ENCODE results near the gene HECW1. TPM values are rescaled to one million over a fixed set of nuclear protein-coding genes. Genes with fewer than 3 reads are reported as not detected.

The HECW1 gene
- total and polyA plus RNA-seq, 10 of the 15 experiments (the other 5 are each of a cell fraction or from before 2014, with no cell fraction given): under 0.01 to 0.31 (median 0.04) TPM; not detected in 3

DNA sequence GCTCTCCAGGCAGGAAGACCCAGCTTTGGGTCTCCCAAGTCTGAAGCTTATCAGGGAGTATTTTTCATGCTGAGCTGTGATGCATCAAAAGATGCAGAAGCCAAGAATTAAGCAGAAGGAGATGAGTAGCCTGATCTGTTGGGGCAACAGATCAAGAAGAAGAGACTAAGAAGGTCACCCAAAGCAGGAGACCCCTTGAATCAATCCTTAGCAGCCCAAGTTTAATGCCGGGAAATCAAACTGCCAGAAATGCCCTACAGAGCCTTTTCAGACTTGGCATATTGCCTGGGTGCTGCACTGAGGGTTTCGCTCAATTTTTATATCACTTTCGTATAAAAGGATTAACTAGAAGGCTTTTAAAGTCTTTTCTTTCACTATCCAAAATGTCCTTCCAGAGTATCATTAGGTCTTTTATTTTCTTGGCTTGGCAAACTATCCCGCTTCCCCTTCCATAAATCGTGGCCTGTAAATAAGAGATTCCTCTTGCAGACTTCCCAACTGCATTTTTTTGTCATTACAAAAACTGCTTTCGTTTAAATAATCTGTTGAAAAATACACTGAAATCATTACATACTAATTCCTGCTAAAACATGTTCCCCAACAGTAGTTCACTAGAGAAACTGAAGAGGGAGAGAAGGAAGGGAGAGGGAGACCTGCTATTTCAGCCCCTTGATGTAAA is 421.5 kb downstream of the HECW1 start (continued):
- TF ChIP-seq CBX3 (IDR thresholded peaks at IDR 0.05; ENCODE audit: borderline replicate concordance, low read depth) (no peak), BCL11A (IDR thresholded peaks at IDR 0.05; ENCODE audit: low read depth, low read length) (no peak)

DNA sequence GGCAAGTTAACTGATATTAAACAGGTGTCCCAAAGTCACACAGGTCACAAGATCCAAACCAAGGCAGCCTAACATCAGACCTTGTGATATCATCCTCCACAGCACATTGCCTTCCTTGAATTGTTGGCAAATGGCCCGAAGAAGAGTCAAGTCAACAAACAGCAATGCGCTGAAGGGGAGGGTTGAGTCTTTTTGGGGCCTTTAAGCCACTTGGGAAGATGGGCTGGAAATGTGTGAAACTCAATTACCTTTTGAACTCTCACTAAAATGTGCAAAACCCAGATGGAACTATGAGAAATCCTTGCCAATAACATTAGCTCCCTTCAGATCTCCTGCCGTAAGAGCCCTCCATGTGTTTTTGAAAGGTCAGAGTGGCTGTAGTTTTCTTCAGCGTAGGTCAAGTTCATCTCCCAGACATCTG is 422.6 kb downstream of the HECW1 start:
- TF ChIP-seq, protein P1, sequence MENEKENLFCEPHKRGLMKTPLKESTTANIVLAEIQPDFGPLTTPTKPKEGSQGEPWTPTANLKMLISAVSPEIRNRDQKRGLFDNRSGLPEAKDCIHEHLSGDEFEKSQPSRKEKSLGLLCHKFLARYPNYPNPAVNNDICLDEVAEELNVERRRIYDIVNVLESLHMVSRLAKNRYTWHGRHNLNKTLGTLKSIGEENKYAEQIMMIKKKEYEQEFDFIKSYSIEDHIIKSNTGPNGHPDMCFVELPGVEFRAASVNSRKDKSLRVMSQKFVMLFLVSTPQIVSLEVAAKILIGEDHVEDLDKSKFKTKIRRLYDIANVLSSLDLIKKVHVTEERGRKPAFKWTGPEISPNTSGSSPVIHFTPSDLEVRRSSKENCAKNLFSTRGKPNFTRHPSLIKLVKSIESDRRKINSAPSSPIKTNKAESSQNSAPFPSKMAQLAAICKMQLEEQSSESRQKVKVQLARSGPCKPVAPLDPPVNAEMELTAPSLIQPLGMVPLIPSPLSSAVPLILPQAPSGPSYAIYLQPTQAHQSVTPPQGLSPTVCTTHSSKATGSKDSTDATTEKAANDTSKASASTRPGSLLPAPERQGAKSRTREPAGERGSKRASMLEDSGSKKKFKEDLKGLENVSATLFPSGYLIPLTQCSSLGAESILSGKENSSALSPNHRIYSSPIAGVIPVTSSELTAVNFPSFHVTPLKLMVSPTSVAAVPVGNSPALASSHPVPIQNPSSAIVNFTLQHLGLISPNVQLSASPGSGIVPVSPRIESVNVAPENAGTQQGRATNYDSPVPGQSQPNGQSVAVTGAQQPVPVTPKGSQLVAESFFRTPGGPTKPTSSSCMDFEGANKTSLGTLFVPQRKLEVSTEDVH (IDR thresholded peaks at IDR 0.05; ENCODE audit: low read depth, partially characterized antibody): no peak
- TF ChIP-seq KDM1A (IDR thresholded peaks at IDR 0.05; ENCODE audit: borderline replicate concordance) (no peak), HDGF (IDR thresholded peaks at IDR 0.05) (no peak), FOXK2 (IDR thresholded peaks at IDR 0.05) (no peak), SMC3 (IDR thresholded peaks at IDR 0.05; ENCODE audit: borderline replicate concordance, low read length) (no peak), HDAC2 (IDR thresholded peaks at IDR 0.05) (no peak), SUZ12 (IDR thresholded peaks at IDR 0.05; ENCODE audit: unreplicated experiment) (no peak)
- TF ChIP-seq, protein P2, sequence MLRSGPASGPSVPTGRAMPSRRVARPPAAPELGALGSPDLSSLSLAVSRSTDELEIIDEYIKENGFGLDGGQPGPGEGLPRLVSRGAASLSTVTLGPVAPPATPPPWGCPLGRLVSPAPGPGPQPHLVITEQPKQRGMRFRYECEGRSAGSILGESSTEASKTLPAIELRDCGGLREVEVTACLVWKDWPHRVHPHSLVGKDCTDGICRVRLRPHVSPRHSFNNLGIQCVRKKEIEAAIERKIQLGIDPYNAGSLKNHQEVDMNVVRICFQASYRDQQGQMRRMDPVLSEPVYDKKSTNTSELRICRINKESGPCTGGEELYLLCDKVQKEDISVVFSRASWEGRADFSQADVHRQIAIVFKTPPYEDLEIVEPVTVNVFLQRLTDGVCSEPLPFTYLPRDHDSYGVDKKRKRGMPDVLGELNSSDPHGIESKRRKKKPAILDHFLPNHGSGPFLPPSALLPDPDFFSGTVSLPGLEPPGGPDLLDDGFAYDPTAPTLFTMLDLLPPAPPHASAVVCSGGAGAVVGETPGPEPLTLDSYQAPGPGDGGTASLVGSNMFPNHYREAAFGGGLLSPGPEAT (IDR thresholded peaks at IDR 0.05; ENCODE audit: low read depth): no peak
- TF ChIP-seq, protein P3, sequence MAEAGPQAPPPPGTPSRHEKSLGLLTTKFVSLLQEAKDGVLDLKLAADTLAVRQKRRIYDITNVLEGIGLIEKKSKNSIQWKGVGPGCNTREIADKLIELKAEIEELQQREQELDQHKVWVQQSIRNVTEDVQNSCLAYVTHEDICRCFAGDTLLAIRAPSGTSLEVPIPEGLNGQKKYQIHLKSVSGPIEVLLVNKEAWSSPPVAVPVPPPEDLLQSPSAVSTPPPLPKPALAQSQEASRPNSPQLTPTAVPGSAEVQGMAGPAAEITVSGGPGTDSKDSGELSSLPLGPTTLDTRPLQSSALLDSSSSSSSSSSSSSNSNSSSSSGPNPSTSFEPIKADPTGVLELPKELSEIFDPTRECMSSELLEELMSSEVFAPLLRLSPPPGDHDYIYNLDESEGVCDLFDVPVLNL (IDR thresholded peaks at IDR 0.05; ENCODE audit: low read depth, low read length): no peak
- TF ChIP-seq, protein P4, sequence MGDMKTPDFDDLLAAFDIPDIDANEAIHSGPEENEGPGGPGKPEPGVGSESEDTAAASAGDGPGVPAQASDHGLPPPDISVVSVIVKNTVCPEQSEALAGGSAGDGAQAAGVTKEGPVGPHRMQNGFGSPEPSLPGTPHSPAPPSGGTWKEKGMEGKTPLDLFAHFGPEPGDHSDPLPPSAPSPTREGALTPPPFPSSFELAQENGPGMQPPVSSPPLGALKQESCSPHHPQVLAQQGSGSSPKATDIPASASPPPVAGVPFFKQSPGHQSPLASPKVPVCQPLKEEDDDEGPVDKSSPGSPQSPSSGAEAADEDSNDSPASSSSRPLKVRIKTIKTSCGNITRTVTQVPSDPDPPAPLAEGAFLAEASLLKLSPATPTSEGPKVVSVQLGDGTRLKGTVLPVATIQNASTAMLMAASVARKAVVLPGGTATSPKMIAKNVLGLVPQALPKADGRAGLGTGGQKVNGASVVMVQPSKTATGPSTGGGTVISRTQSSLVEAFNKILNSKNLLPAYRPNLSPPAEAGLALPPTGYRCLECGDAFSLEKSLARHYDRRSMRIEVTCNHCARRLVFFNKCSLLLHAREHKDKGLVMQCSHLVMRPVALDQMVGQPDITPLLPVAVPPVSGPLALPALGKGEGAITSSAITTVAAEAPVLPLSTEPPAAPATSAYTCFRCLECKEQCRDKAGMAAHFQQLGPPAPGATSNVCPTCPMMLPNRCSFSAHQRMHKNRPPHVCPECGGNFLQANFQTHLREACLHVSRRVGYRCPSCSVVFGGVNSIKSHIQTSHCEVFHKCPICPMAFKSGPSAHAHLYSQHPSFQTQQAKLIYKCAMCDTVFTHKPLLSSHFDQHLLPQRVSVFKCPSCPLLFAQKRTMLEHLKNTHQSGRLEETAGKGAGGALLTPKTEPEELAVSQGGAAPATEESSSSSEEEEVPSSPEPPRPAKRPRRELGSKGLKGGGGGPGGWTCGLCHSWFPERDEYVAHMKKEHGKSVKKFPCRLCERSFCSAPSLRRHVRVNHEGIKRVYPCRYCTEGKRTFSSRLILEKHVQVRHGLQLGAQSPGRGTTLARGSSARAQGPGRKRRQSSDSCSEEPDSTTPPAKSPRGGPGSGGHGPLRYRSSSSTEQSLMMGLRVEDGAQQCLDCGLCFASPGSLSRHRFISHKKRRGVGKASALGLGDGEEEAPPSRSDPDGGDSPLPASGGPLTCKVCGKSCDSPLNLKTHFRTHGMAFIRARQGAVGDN (IDR thresholded peaks at IDR 0.05): no peak
- CTCF ChIA-PET: interaction anchor here (1.0 kb wide), 1 partner anchor 31 kb away, joined by 3 read pairs; no protein-coding TSS in a partner anchor
- BruUV-seq (replicated peaks): no TSS peak
- ATAC-seq (no peak), DNase-seq (ENCODE audit: low read depth, low spot score) (no peak), FAIRE-seq (no peak)
- SMC1A ChIA-PET (ENCODE audit: uncharacterized antibody, unreplicated experiment): no interaction called here
- 66% methylated on average over 4 of the region's 4 CpGs for WGBS (ENCODE audit: insufficient coverage, insufficient replicate concordance, low lambda C conversion rate, missing lambda C conversion rate)
- POLR2A ChIA-PET: no interaction called here
- H2AFZ ChIP-seq (ENCODE audit: control insufficient read depth, low read depth, low read length): no peak overlapping the region
- H3K9ac ChIP-seq (ENCODE audit: control insufficient read depth, insufficient read depth, low read length): no peak overlapping the region
- no peaks in the 10 kb centered on the region for H4K20me1 ChIP-seq (ENCODE audit: control insufficient read depth, insufficient read depth)
- in situ Hi-C loops (cut with MboI): no loop called here
- intact Hi-C loops (cut with micrococcal nuclease; ENCODE audit: unreplicated experiment): no loop called here
- RAD21 ChIA-PET (ENCODE audit: unreplicated experiment): no interaction called here
- H3K36me3 ChIP-seq (ENCODE audit: control insufficient read depth in 2 of 2, insufficient read depth in 2 of 2, low read length in 1 of 2): no peaks in the 10 kb centered on the region
- H3K79me2 ChIP-seq (ENCODE audit: control insufficient read depth, insufficient read depth, low read length): no peaks in the 10 kb centered on the region
- no peak overlapping the region for H3K27ac ChIP-seq (ENCODE audit: control insufficient read depth, insufficient read depth)
- H3K4me1 ChIP-seq (ENCODE audit: control insufficient read depth, insufficient read depth, low read length): no peaks in the 10 kb centered on the region
- H3K9me3 ChIP-seq (replicated peaks; ENCODE audit: control insufficient read depth, insufficient read depth, low read length): no peaks in the 10 kb centered on the region
- no peak overlapping the region for H3K4me3 ChIP-seq
- no peak overlapping the region for H3K4me2 ChIP-seq (ENCODE audit: control insufficient read depth, insufficient read depth)
- no peaks in the 10 kb centered on the region; a peak in 1 of 4 replicates for H3K27me3 ChIP-seq (replicated peaks in 1 of 2; ENCODE audit: control insufficient read depth in 2 of 2, insufficient read depth in 2 of 2, low read length in 1 of 2)

Data from GM12878 (cell line).